H1 (cell line): ENCODE results near the gene AGAP3.

Experiments
- BRCA1 ChIP-seq: IDR thresholded peaks from 2 replicates; pipeline ENCODE4 v1.6.1; 2012; ENCODE audit warnings: low read depth, low read length, improper control_type of control experiment
- CHD2 ChIP-seq: IDR thresholded peaks from 2 replicates; pipeline ENCODE4 v1.6.1; 2012; ENCODE audit warnings: low read length, improper control_type of control experiment
- CTCF ChIP-seq, 3 experiments: IDR thresholded peaks; 1 replicate in 2 of 3; 2 replicates in 1 of 3; pipeline versions ENCODE4 v1.5.1 to v1.6.1; 2011; ENCODE audit warnings: low read length in 3 of 3, mild to moderate bottlenecking in 3 of 3, inconsistent platforms in 2 of 3, low read depth in 1 of 3, moderate library complexity in 1 of 3; ENCODE audit not compliant: insufficient read depth in 1 of 3; ENCODE audit errors: control extremely low read depth in 1 of 3
- JUND ChIP-seq: IDR thresholded peaks from 2 replicates; pipeline ENCODE4 v1.6.1; 2011; ENCODE audit warnings: mild to moderate bottlenecking, improper control_type of control experiment, low read length

GRCh38 chr7:151175793-151176311 is 89.6 kb downstream of the AGAP3 start:
- TF ChIP-seq CTCF (IDR thresholded peaks at IDR 0.05; ENCODE audit: control extremely low read depth in 1 of 3, insufficient read depth in 1 of 3, low read depth in 1 of 3, low read length in 3 of 3) = peak in 2 of 3 experiments; percentile 67 to 70; a peak in 3 of 4 replicates
- TF ChIP-seq BRCA1 = no peak
- TF ChIP-seq CHD2 = no peak
- no peak for TF ChIP-seq JUND
